HepG2 (cell line): ENCODE measurements around the gene RAB27B. TPM values are rescaled to one million over a fixed set of nuclear protein-coding genes. Genes with fewer than 3 reads are reported as not detected.

Source experiments
- ATAC-seq: fragments of 200-7000 bp; cut with Tn5 transposase; 3 replicates; pipeline ENCODE4 v1.9.1; 2020; ENCODE audit warnings: mild to moderate bottlenecking, moderate library complexity
- BruUV-seq: library from RNA; stranded (reverse); fragments of 400-500 nt; replicated peaks from 2 replicates; lab custom pipeline; 2021; lab: Mats Ljungman, UMichigan
- CTCF ChIA-PET: fragments of 300-600 bp; formaldehyde crosslinking; extraction: SDS; loops from one replicate; lab custom pipeline; 2021; ENCODE audit warnings: low total read pairs, inconsistent platforms, low intra/inter-chr PET ratio; lab: Yijun Ruan, JAX
- POLR2A ChIA-PET: fragments of 350-600 bp; sonication (Branson Sonifier 250); formaldehyde crosslinking; loops from one replicate; lab custom pipeline; 2020; ENCODE audit warnings: antibody characterized with exemption, inconsistent platforms; lab: Yijun Ruan, JAX
- DNase-seq: peaks from one replicate; pipeline ENCODE4 v3.0.0-alpha.2; 2015; ENCODE audit warnings: low spot score
- FAIRE-seq: peaks from 3 replicates; lab custom pipeline; 2011; peaks lifted over from hg19 to GRCh38; lab: Jason Lieb, UNC
- H2AFZ ChIP-seq: one replicate; pipeline ENCODE4 v1.6.1; 2011; ENCODE audit warnings: low read length, inconsistent platforms
- H3K27ac ChIP-seq: fragments of 300-600 bp; 3 replicates; pipeline ENCODE4 v1.8.0; 2011; ENCODE audit warnings: mixed run types, mild to moderate bottlenecking, mixed read lengths, low read length, inconsistent platforms; ENCODE audit not compliant: insufficient read depth; ENCODE audit errors: extremely low read length
- H3K27me3 ChIP-seq, 2 experiments: fragments of 200-600 bp in 1 of 2; 2 replicates in 1 of 2; 3 replicates in 1 of 2; pipeline versions ENCODE4 v1.6.0 to v1.8.0; 2011; ENCODE audit warnings: low read length in 2 of 2, mild to moderate bottlenecking in 2 of 2, moderate library complexity in 2 of 2, inconsistent platforms in 1 of 2; ENCODE audit not compliant: insufficient read depth in 2 of 2, control insufficient read depth in 1 of 2
- H3K36me3 ChIP-seq, 2 experiments: fragments of 200-600 bp in 1 of 2; replicated peaks in 1 of 2; 2 replicates in 1 of 2; 3 replicates in 1 of 2; pipeline versions ENCODE4 v1.5.1 to v1.8.0; 2011; ENCODE audit warnings: low read length in 2 of 2, inconsistent platforms in 1 of 2; ENCODE audit not compliant: insufficient read depth in 2 of 2, control insufficient read depth in 1 of 2
- H3K4me1 ChIP-seq: 2 replicates; pipeline ENCODE4 v1.5.1; 2012; ENCODE audit warnings: low read length, inconsistent platforms; ENCODE audit not compliant: insufficient read depth
- H3K4me2 ChIP-seq: 2 replicates; pipeline ENCODE4 v1.6.0; 2011; ENCODE audit warnings: low read depth, low read length, inconsistent platforms
- H3K4me3 ChIP-seq, 3 experiments: fragments of 200-600 bp in 1 of 3; sonication (generic), shearing (Covaris generic) in 1 of 3; replicated peaks in 1 of 3; 2 replicates each; pipeline ENCODE4 v1.5.1; 2011 to 2016; ENCODE audit warnings: low read length in 3 of 3, inconsistent platforms in 2 of 3, low read depth in 2 of 3, mild to moderate bottlenecking in 2 of 3, control low read depth in 1 of 3, mixed read lengths in 1 of 3; ENCODE audit not compliant: insufficient read depth in 1 of 3
- H3K79me2 ChIP-seq: one replicate; pipeline ENCODE4 v1.6.1; 2011; ENCODE audit warnings: low read length, inconsistent platforms; ENCODE audit not compliant: insufficient read depth
- H3K9ac ChIP-seq: 2 replicates; pipeline ENCODE4 v1.6.0; 2011; ENCODE audit warnings: mild to moderate bottlenecking, low read depth, low read length, inconsistent platforms; ENCODE audit not compliant: insufficient read depth
- H3K9me3 ChIP-seq: 2 replicates; pipeline ENCODE4 v1.5.1; 2012; ENCODE audit warnings: mild to moderate bottlenecking, low read length
- H4K20me1 ChIP-seq: 2 replicates; pipeline ENCODE4 v1.6.0; 2011; ENCODE audit warnings: inconsistent platforms, mild to moderate bottlenecking, low read length, moderate library complexity; ENCODE audit not compliant: insufficient read depth
- DNMT1 ChIP-seq: sonication (generic); formaldehyde crosslinking; IDR thresholded peaks from 2 replicates; pipeline ENCODE4 v1.5.1; 2020; ENCODE audit warnings: mild to moderate bottlenecking, missing genetic modification reagents
- ELF4 ChIP-seq: sonication (generic); formaldehyde crosslinking; IDR thresholded peaks from 2 replicates; pipeline ENCODE4 v1.5.0; 2020; ENCODE audit warnings: missing genetic modification reagents, mild to moderate bottlenecking, moderate library complexity, borderline replicate concordance
- HMG20B ChIP-seq: conservative IDR thresholded peaks from 2 replicates; pipeline ENCODE4 v1.6.1; 2016; ENCODE audit warnings: missing genetic modification reagents, missing compliant biosample characterization
- HNF4A ChIP-seq: sonication (generic); formaldehyde crosslinking; IDR thresholded peaks from 2 replicates; pipeline ENCODE4 v1.4.0; 2020; ENCODE audit warnings: missing genetic modification reagents
- MAFF ChIP-seq: IDR thresholded peaks from 2 replicates; pipeline ENCODE4 v1.6.1; 2011; ENCODE audit warnings: low read depth, low read length, improper control_type of control experiment
- MAFK ChIP-seq, 2 experiments: IDR thresholded peaks in 1 of 2; conservative IDR thresholded peaks in 1 of 2; 2 replicates each; pipeline ENCODE4 v1.6.1; 2011; ENCODE audit warnings: improper control_type of control experiment in 2 of 2, low read length in 2 of 2
- MED1 ChIP-seq: sonication (generic); formaldehyde crosslinking; IDR thresholded peaks from 2 replicates; pipeline ENCODE4 v1.4.0; 2020; ENCODE audit warnings: missing genetic modification reagents
- TAF15 ChIP-seq: fragments of 200-400 bp; formaldehyde crosslinking; IDR thresholded peaks from one replicate; pipeline ENCODE4 v1.6.1; 2018; ENCODE audit warnings: mild to moderate bottlenecking, low read depth, low read length; ENCODE audit not compliant: poor library complexity, severe bottlenecking
- ZMAT3 ChIP-seq: sonication (generic); formaldehyde crosslinking; conservative IDR thresholded peaks from 2 replicates; pipeline ENCODE4 v1.7.0; 2021; ENCODE audit warnings: missing genetic modification reagents
- ZNF44 ChIP-seq: sonication (generic); formaldehyde crosslinking; IDR thresholded peaks from 2 replicates; pipeline ENCODE4 v1.5.1; 2020; ENCODE audit warnings: mild to moderate bottlenecking, missing genetic modification reagents
- ZNF484 ChIP-seq: sonication (generic); formaldehyde crosslinking; IDR thresholded peaks from 2 replicates; pipeline ENCODE4 v1.5.1; 2020; ENCODE audit warnings: mild to moderate bottlenecking, low read depth, missing genetic modification reagents, borderline replicate concordance
- ZNF605 ChIP-seq: sonication (generic); formaldehyde crosslinking; IDR thresholded peaks from 2 replicates; pipeline ENCODE4 v1.8.0; 2022; ENCODE audit warnings: mild to moderate bottlenecking, missing genetic modification reagents
- ZNF7 ChIP-seq: IDR thresholded peaks from 2 replicates; pipeline ENCODE4 v1.6.1; 2016; ENCODE audit warnings: missing biosample characterization, missing genetic modification reagents
- WGBS: methylation state at CpG from one replicate; pipeline ENCODE4 v1.1.6; 2017; ENCODE audit warnings: low lambda C conversion rate; 5-methylcytosine and 5-hydroxymethylcytosine counted together
- in situ Hi-C: cut with HindIII; loops from 2 replicates; pipeline ENCODE4 v1.10.0; 2017; ENCODE audit warnings: low pct_unique_long_range_greater_than_20kb; ENCODE audit not compliant: extremely low pct_ligation_motif_present
- intact Hi-C: fragments of 100-400 bp; cut with micrococcal nuclease; formaldehyde crosslinking; loops from one replicate; pipeline ENCODE4 v1.10.0; 2022; ENCODE audit not compliant: unreplicated experiment
- polyA plus RNA-seq, 8 experiments: library from polyadenylated mRNA; depleted of rRNA in 3 of 8; stranded (reverse) in 7 of 8; unstranded in 1 of 8; fragments of >200 nt; fragmentation: Illumina TruSeq in 4 of 8; extraction: Trizol in 4 of 8; gene quantifications; 2 replicates each; pipeline versions ENCODE4 v1.2.1 to v1.2.3, GENCODE V29; 2011 to 2016; ENCODE audit warnings: low read depth in 4 of 8, missing spikeins in 1 of 8, mixed read lengths in 1 of 8; ENCODE audit not compliant: insufficient read depth in 1 of 8
- total RNA-seq, 5 experiments: library from RNA; depleted of rRNA; stranded (reverse); fragments of >200 nt; fragmentation: Illumina TruSeq; extraction: Trizol; gene quantifications; 2 replicates each; pipeline ENCODE4 v1.2.3, GENCODE V29; 2016; ENCODE audit warnings: low read depth in 1 of 5
- TF ChIP-seq, protein P1 (sequence below): sonication (generic); formaldehyde crosslinking; IDR thresholded peaks from 2 replicates; pipeline ENCODE4 v1.8.0; 2022; ENCODE audit warnings: missing genetic modification reagents, mild to moderate bottlenecking, moderate library complexity, borderline replicate concordance

The RAB27B gene
- total and polyA plus RNA-seq, 2 of the 13 experiments (the other 11 are each of a cell fraction or from before 2014, with no cell fraction given) = not detected

DNA sequence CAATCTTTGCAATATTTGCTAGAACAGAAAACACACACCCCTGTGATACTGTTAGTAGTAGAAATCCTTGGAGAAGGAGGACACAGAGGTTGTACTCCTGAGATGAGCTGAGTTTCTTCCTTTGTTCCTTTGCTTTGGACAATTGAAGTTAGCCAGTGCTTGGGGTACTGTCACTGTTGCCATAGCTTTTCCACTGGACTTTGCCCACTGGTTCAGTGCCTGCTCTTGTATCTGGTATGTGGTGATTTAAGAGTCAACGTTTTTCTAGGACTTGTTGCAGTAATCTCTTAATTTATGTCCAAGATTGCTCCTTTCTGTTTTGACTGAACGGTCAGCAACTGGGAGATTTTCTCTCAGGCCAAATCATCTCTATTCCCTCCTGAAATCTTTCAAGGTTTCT is 26.1 kb upstream of the RAB27B start:
- Histone ChIP-seq H3K36me3 (no peaks in the 10 kb centered on the region), H3K9me3 (no peaks in the 10 kb centered on the region), H3K4me3 (no peak overlapping the region), H2AFZ (no peak overlapping the region), H3K4me2 (no peak overlapping the region), H3K27me3 (no peaks in the 10 kb centered on the region), H3K9ac (no peak overlapping the region), H4K20me1 (no peaks in the 10 kb centered on the region), H3K4me1 (peaks cover 13% of the 10 kb centered on the region), H3K79me2 (no peaks in the 10 kb centered on the region), H3K27ac (no peak overlapping the region)
- BruUV-seq = no TSS peak
- TF ChIP-seq ZNF7 (CRISPR knock-in tag) (peak; percentile 66), HNF4A (0 out of 2 replicates have a peak, but pooled peaks have one; percentile 19), ZMAT3 (no peak), TAF15 (no peak)
- WGBS = 0% methylated on average over 2 of the region's 2 CpGs
- intact Hi-C loops (no loop called here), in situ Hi-C loops (no loop called here)
- POLR2A ChIA-PET = no interaction called here
- CTCF ChIA-PET = no interaction called here
- DNase-seq (peak; percentile 3), ATAC-seq (peak; percentile 45; the same call in 1 of the 3 replicates), FAIRE-seq (no peak)

DNA sequence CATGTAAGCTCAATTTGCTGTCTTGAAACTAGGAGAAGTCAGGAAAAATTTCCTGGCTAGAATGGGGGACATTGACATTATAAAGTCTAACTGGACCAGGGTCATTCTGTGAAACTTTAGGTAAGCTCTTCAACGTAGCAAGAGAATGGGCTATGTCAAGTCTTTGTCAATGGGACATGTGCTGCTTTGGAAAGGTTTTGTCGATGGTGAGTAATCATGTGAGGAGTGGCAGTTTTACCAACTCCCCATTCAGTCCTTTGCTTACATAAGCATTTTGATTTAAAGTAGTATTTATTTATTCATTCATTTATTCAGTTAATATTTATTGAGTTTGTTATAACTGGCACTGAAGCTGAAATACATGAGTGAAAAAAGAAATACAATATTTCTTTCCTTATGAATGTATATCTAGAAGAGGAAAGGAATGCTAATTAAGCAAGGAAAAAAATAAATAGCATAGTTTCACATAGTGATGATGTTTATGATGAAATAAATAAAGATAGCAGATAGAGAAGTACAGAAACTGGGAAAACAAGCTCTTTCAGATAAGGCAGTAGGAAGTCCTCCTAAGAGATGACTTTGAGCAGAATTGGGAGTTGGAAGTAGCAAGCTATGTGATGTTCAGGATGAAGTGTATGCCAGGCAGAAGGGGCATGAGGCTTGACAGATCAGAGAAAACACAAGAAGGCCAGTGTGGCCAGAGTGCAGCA is 25.4 kb upstream of the RAB27B start:
- H3K4me3 ChIP-seq = no peak overlapping the region
- no peaks in the 10 kb centered on the region for H3K79me2 ChIP-seq
- intact Hi-C loops (no loop called here), in situ Hi-C loops (no loop called here)
- H4K20me1 ChIP-seq = no peaks in the 10 kb centered on the region
- FAIRE-seq (no peak), DNase-seq (no peak), ATAC-seq (no peak)
- no peaks in the 10 kb centered on the region for H3K36me3 ChIP-seq
- H3K4me2 ChIP-seq = no peak overlapping the region
- no TSS peak for BruUV-seq
- H2AFZ ChIP-seq = no peak overlapping the region
- CTCF ChIA-PET = no interaction called here
- whole genome bisulfite sequencing = 3% methylated on average over 2 of the region's 2 CpGs
- peaks cover 13% of the 10 kb centered on the region for H3K4me1 ChIP-seq
- H3K9ac ChIP-seq = no peak overlapping the region
- H3K27ac ChIP-seq = no peak overlapping the region
- no peaks in the 10 kb centered on the region for H3K27me3 ChIP-seq
- POLR2A ChIA-PET = no interaction called here
- H3K9me3 ChIP-seq = no peaks in the 10 kb centered on the region
- TF ChIP-seq MAFK (conservative IDR thresholded peaks at IDR 0.05 in 1 of 2, IDR thresholded peaks at IDR 0.05 in 1 of 2; ENCODE audit: low read length in 2 of 2) (peak in 1 of 2 experiments; percentile 39; a peak in 1 of 4 replicates), MED1 (CRISPR knock-in tag) (no peak), ZNF484 (CRISPR knock-in tag) (no peak), HMG20B (CRISPR knock-in tag) (no peak), DNMT1 (CRISPR knock-in tag) (no peak), ZNF44 (CRISPR knock-in tag) (no peak), ELF4 (no peak), ZNF605 (CRISPR knock-in tag) (no peak), MAFF (peak; percentile 25; the same call in 1 of the 2 replicates)
- TF ChIP-seq, protein P1, sequence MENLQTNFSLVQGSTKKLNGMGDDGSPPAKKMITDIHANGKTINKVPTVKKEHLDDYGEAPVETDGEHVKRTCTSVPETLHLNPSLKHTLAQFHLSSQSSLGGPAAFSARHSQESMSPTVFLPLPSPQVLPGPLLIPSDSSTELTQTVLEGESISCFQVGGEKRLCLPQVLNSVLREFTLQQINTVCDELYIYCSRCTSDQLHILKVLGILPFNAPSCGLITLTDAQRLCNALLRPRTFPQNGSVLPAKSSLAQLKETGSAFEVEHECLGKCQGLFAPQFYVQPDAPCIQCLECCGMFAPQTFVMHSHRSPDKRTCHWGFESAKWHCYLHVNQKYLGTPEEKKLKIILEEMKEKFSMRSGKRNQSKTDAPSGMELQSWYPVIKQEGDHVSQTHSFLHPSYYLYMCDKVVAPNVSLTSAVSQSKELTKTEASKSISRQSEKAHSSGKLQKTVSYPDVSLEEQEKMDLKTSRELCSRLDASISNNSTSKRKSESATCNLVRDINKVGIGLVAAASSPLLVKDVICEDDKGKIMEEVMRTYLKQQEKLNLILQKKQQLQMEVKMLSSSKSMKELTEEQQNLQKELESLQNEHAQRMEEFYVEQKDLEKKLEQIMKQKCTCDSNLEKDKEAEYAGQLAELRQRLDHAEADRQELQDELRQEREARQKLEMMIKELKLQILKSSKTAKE (CRISPR knock-in tag) = no peak
